Measurements from ENCODE around the gene ASTN1.
A peak's percentile ranks its signal among the peaks of the same experiment; 100 is the strongest.

The ASTN1 gene

DNA sequence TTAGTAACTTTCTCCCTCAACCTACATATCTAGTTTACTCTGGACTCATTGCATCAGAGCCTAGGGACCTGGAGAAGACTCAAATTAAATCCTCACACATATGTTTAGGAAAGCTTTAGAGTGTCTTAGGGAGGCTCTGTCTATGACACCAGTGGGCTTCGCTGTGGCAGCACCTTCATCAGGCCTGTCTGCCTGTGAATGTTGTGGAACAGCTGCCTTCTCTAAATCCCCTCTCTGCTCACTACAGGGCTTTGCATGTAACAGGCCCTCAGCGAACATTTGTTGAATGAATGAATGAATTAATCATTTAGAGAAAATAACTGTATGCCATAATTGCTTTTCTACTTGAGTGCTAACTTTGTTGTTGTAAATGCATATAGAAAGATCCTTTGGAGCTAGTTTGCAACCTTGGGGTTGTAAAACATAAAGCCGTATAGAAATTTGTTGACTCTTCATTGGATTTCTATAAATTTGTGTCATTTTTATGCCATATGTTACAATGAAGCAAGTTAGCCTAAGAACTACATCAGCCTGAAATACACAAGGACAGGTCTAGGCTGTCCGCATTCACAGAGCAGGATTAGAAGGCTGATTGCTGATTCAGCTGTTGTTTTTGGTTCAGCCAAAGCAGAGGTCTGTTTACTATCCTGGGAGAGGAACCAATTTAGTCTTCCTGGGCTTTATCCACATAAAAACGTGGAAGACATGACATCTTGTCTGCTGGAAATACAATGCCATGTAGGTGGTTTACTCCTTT lies 238.0 kb downstream of the ASTN1 start:
- no peak for DNase-seq (ENCODE audit: low spot score)

DNA sequence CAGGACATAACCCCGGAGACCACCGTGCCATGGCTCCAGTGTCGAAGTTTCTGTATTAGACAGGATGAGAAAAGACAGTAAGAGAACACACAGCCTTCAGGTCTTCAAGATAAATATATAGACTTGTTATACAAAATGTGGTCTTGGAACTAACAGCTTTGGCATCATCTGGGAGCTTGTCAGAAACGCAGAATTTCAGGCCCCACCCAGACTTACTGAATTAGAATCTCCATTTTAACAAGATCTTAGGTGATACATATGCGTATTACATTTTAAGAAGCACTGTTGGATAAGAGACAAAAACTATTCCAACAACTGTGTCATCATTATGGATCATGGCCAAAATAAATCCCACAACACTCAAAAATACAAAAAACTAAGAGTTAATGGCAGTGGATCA lies 239.3 kb downstream of the ASTN1 start:
- no peak for DNase-seq (ENCODE audit: low spot score)

DNA sequence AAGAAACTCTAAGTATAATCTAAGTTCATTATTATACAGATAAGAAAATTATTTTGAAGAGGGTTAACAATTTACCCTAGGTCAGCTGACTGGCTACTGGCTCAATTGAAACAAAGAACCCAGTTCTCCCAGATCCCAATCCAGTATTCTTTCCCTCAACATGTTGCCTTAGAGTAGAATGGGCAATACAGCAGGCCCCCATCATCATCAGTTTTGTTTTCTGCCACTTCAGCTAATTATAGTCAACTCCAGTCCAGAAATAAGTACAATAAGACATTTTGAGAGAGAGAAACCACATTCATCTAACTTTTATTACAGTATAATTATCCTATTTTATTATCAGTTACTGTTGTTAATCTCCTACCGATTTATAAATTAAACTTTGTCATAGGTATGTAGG lies 241.2 kb downstream of the ASTN1 start:
- DNase-seq (ENCODE audit: low spot score) = no peak

DNA sequence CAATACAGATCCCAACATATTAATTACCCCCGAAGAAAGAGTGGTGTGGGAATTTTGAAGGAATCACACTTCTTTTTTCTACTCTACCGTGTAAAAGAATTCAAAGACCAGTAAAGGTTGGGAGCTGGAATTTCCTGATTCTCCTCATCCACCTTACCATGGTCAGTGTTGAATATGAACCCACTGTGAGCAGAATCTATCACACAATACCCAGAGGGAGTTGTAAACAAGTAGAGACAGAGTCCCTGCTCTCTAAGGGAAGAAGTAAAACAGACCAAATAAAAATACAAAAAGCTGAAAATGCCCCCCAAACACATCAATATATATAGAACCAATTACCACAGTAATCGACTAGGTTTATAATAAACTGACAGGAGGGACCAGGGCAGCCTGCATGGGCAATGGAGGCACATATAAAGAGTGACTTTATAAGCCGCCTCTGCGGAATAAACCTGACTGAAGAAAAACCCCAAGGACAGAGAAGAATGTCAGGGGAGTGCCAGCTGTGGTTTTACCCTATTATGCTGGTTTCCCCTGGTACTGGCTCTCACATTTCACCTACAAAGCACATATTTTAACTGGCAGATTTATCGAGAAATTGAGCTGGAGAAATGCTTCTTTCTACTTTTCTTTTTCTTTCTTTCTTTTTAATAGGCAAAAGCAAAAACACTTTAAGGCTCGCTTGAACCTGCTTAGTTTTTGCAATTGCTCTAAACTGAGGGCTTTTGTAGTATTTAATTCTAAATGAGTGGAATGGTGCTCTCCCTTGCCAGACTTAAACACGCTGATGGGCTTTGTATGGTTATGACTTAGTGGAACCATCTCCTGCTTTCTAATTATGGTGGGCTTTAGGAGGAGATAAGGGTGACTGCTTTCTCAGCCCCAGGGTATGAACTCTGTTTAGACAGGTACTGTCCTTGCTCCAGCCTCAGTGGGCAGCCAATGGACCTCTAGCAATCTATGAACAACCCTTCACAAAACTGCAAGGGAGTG lies 244.8 kb downstream of the ASTN1 start:
- no peak for DNase-seq (ENCODE audit: low spot score)

DNA sequence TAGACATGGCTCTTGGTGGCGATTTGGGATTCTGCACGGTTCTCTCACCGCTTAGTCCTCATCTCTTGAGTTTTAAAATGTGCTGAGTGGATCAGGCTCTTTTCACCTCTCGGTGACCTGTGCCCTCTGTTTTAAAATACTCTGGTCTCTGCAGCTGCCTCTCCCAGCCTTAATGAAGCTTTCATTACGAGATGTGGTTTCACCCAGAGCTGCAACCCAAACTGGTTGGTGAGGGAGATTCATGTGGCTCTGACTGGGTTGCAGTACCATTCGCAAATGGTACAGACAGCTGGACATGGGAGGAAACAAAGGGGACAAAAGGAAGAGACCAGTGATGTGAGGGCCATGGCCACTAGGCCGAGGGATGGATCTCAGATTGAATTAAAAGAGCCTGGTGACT lies 258.9 kb downstream of the ASTN1 start:
- DNase-seq (ENCODE audit: low spot score) = no peak

DNA sequence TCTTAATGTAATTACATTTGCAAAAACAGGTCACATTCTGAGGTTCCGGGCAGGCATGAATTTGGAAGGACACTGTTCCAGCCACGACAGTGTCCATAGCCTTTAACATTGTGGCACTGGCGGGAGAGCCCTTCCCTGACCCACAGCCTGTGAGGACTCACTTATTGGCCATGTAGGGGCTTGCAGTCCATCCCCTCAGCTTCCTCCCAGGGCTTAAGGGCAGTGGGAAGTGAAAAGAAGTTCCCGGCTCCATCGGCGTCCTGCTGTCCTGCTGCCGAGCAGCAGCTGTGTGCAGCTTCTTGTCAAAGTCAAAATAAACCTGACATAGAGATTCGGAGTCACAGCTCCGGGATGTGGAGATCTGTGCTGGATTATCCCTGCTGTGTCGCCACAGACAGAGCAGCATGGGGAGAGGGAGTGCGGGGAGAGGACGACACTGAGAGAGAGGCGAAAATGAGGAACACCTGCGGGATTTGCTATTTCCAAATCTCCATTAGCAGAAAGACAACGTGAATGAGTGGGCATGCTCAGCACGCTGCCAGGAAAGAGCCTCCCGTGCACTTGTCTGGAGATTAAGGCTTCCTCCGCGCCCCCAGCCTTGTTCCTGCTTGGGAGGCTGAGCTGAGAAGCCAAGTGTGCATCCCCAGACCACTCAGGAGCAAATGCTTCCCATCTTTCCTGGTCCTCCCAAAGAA lies 260.3 kb downstream of the ASTN1 start:
- DNase-seq (ENCODE audit: low spot score) = no peak

DNA sequence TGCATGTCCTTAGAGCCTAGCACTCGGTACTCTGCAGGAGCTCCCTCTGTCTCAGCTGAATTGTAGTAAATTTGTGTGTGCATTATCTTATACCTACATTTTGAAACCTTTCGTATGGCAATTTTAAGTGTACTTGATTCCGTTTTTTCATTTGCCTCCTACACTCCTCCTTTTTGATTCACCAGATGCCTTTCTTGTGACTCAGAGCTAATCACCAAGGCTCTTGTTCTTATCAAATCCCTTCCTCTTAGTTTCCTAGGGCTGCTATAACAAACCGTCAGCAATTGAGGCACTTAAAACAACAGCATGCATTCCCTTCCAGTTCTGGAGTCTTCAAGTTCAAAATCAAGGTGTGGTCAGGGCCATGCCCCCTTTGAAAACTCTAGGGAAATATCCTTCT lies 261.0 kb downstream of the ASTN1 start:
- no peak for DNase-seq (ENCODE audit: low spot score)

DNA sequence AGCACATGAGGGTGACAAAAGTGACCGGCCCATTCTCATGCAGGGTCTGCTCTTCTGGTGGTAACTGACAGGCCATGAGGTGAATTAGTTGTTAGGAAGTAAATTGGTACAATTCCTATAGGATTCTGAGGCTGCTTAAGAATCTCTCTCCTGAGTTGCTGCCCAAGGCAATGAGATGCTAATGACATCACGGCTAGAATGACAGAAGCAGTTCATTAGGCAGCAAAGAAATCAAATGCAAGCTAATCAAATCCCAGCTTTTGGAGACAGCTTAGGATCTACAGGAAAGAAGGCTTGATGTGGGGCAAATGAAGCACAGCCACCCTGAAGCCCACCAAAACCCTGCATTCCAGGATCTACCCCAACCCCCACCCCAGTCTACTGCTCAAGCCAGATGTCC lies 265.2 kb downstream of the ASTN1 start:
- DNase-seq (ENCODE audit: low spot score) = no peak

DNA sequence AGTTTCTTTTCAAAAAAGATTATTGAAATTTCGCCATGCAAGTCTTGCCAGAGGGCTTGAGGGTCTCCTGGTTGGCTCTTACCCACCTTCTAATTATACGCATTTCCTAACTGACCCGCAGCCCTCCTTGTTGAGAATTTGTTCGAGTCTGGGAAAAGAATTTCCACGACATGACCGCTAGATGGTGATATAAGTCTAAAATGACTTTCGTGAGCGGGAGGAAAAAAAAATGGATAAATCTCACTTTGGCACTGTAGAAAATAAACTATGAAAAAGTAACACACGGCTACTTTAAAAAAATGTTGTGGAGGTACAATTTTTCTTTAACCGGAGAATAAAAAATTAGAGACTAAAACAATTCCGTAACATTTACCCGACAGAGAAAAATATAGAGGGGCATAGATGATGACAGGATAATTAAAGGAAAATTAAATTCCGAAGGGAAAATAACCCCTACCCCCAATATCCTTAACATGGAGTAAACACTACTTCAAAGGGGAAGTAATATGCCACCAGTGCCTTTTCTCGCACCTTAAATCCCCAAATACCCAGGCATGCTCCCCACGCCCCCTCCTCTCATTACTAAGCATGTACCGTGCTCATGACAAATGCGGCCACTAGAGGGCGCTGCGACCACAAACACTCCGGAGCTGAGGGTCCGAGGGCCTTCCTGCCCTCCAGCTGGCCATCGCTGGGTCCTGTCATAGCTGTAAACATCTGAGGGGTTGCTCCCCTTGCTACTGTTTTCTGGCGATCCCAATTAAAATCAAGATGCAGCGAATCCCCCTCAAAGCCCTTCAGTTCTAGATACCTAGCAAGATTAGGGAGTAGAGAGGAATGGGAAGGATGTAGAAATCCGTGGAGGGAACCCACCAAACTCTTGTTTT lies 266.9 kb downstream of the ASTN1 start:
- DNase-seq (ENCODE audit: low spot score) = peak; percentile 91

DNA sequence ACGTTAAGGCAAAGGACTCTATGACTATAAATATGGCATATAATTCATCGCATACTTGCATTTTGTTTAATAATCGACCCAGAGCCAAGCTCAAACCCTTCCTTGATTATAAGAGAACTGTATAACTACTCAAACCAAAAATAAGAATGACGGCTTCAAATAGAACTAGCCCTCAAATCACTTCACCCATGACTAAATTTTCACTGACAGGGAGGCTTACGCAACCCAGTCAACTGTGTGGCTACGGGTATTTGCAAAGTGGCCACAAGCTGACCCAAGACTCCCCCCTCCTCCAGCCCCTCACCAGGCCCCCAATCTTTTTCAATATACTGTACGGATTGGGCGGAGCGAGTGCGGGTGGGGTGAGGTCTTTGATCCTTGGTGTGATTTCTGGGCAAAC lies 268.3 kb downstream of the ASTN1 start:
- no peak for DNase-seq (ENCODE audit: low spot score)

DNA sequence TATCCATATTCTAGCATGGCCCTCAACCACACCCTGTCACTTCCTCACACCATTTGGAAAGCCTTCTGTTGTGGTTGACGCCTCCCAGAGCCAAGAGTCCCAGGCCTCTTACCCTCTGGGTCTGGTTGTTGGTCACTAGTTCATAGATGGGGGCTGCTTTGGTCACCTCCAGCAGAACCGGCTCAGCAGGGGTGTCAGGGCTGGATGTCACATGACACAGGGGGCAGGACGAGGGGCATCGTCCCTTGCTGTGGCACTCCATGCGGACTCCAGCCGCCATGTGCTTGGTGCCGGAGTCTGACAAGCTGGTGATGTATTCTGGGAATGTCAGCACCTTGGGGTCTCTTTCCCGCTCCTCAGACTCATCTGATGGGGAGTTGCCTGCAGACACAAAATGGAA lies 270.1 kb downstream of the ASTN1 start:
- no peak for DNase-seq (ENCODE audit: low spot score)

DNA sequence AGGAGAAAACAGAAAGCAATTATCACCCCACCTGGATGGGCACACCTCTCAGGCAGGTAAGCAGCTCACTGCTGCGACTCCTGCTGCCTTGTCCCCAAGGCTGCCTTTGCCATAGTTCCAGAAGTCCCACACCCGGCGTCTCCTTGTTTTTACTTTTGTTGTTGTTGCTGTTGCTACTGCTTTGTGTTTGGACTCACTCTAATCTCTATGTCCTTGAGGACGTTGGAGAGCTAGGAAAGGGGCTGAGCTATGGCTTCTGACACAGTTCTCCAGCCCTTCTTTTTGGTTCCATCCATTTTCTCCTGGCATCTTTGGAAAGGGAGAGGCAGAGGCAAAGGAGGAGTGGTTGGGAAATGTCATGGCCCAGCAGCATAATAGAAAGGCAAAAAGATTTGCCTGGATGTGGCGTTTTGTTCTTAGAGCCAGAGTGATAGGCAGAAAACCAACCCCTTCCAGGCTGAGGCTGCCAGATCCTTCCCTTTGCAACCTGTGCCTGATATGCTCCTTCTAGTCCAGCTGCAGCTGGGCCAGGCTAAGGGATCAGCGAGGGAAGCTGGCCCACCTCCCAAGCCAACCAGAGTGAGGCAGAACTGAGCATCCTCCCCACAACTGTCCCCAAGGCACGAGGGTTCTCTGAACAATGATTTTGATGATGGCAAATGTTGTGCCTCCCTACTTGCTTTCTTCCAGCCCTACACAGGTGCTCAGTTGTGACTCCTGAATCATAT lies 270.7 kb downstream of the ASTN1 start:
- no peak for DNase-seq (ENCODE audit: low spot score)

DNA sequence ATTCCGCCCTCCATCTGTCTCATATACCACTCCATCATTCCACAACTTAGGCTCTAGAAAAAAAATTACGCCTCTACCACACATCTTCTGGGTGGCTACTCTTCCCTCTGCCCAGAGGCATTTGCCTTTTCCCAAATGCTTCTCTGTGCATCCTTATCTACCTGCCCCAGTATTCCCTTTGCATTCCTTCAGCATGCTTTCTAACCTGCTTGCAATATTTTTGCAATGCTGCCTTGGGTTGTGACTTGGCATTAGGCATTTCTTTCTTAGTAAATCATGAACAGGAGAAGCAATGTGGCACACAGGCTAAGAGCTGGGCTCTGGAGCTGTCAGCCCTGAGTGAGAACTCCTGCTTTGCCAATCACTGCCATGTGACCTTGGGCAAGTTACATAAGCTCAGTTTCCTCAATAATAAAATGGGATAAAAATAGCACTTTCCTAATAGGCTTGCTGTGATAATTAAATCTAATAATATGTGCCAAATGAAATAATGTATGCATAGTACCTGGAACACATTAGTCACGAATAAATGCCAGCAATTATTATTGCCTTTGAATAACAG lies 276.0 kb downstream of the ASTN1 start:
- DNase-seq (ENCODE audit: low spot score) = no peak

DNA sequence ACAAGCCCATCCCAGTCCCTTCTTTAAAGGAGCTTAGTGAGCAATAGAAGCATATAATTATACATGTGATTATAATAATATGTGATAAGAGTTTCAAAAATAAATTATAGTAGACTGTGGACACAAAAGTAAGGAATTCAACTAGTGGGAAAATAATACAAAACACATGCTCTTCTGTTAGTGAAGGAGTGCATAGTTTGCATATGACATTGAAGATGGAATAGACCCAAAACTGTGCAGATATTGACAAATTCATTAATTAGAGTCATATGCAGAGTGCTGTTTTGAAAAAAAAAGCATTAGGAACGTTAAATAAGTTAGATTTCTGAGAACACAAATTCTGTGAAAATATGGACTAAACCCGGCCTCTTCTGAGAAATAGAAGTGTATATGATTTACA lies 278.8 kb downstream of the ASTN1 start:
- DNase-seq (ENCODE audit: low spot score) = no peak

DNA sequence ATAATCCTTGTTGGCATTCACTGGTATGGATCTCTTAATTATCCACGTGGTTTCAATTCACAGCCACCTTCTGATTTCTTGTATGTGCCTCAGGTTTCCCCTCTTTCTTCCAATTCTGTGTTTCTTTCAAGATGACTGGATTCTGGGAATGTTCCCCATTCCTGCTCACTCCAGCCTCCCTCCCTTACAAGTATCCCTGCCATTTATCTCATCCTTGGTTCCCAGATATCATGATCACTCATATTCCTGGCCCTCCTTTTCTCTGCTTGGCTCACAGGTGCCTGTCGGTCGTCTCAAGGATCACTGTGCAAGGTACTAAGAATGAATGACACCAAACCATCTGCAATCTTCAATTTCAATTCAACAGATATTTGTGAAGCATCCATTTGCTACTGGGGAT lies 279.2 kb downstream of the ASTN1 start:
- DNase-seq (ENCODE audit: low spot score) = no peak

DNA sequence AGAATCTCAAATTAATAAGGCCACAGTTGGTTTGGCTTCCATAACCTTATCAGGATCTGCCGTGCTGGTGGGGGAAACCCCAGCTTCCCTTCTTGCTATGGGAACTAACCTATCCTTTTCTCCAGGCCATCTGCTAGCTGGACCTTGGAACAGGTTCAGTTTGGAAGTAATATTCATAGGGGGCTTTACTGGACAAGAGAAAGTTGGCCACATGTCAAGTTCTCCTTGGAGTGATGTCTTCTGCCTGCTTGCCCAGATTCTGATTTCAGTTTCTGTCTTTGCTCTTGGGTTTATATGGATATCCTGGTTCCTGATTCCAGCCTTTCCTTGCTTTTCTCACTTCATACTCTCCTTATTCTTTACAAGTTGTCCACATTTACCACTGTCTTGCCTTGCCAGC lies 279.6 kb downstream of the ASTN1 start:
- DNase-seq (ENCODE audit: low spot score) = no peak

DNA sequence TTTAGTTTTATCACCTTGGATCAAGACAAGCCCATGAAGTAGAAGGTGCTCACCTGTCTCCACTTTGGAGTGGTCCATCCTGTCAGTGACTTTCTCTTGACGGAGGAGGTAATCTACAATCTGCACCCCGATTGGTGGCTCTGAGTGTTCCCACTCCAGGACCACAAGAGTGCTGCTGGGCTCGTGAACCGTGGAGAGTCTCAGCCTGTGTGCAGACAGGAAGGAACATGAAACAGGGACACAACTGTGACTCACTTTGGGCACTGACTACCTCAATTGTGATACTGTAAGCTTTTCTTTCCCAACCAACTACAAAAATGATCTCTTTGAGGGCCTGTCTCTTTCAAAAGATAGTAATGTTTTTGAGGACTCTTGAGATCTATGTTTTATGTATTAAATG lies 280.2 kb downstream of the ASTN1 start:
- no peak for DNase-seq (ENCODE audit: low spot score)

DNA sequence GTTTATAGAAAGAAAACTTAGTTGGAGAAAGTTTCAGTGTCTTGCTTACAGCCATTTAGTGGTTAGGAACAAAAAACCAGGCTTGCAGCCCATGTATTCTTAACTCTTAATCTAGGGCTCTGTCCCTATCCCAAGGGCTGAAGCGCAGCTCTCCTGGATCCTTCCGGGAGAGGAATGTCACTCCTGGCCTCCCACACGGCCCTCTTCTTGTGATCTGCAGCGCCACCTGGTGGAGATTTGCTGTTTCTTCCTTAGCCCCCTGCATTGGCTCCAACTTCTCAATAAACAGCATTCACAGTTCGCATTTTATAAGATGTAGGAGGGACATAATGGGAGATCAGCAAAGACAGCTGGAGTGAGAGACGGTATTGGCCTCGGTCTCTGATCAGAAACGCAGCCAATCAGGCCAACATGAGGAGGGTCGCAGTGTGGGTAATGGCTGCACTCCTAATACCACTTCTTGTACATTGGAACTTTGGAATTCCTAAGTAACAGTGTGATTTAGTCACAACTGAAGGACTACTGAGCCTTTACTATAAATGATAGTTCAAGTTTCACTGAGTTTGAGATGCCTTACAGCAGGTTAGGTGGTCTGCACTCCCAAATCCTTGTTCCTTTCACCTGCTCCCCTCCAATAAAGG lies 283.4 kb downstream of the ASTN1 start:
- peak; percentile 82 for DNase-seq (ENCODE audit: low spot score)

DNA sequence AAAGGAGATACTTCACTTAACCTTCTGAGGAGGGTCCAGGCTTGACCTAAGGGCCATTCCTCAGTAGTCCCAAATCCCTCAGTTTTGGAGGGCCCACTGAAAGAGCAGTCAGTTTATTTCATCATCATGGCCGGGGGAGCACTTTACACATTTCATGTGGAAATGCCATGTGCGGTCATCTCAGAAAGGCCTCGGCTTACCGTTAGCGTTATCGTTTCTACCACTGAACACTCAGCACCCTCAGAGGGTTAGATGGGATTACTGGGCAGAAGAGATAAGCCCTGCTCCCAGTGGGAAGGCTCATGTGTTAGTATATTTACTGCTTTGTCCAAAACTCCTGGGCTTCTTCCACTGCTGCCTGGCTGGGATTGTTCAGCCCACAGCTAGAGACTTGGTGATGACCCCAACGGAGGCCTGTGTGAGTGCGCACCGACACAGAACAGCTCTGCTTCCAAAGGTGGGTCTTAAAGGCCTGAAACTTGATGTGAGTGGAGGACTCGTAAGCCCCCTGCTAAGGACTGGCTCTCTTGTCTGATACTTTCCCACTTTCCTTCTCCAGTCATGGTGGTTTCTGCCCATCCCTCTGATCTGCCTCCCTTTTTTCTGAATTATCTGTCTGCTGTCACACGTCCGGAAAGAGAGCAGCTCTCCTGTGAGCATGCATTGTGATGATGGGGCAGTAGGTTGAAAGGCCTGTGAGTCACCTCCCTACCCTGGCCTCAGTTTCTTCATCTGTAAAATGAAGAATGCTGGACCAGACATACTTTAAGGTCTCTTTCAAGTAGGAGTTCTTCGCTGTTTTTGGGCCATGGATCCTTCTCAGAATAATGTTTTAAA lies 284.5 kb downstream of the ASTN1 start:
- DNase-seq (ENCODE audit: low spot score) = no peak

Data from ecto neural progenitor cell (in vitro differentiated cells).